Neural progenitor cell (in vitro differentiated cells): ENCODE results near the gene RBCK1. TPM values are rescaled to one million over a fixed set of nuclear protein-coding genes. Genes with fewer than 3 reads are reported as not detected.
A peak's percentile ranks its signal among the peaks of the same experiment; 100 is the strongest.

ENCODE experiments used
- DNase-seq: peaks from one replicate; pipeline ENCODE4 v3.0.0-alpha.2; 2016; ENCODE audit warnings: low spot score
- H2AFZ ChIP-seq: fragments of 200-600 bp; sonication (generic); replicated peaks from 2 replicates; pipeline ENCODE4 v1.6.1; 2016; ENCODE audit warnings: antibody characterized with exemption
- H3F3A ChIP-seq: fragments of 200-600 bp; sonication (generic); 2 replicates; pipeline ENCODE4 v1.6.1; 2016; ENCODE audit warnings: antibody characterized with exemption, low read depth
- H3K27ac ChIP-seq: fragments of 200-600 bp; sonication (generic); 2 replicates; pipeline ENCODE4 v1.5.1; 2016; ENCODE audit warnings: mild to moderate bottlenecking
- H3K27me3 ChIP-seq: fragments of 200-600 bp; sonication (generic); 2 replicates; pipeline ENCODE4 v1.6.1; 2016; ENCODE audit warnings: mild to moderate bottlenecking, moderate library complexity
- H3K36me3 ChIP-seq: fragments of 200-600 bp; sonication (generic); 2 replicates; pipeline ENCODE4 v1.5.1; 2016
- H3K4me1 ChIP-seq: fragments of 200-600 bp; sonication (generic); 2 replicates; pipeline ENCODE4 v1.6.1; 2016; ENCODE audit warnings: mixed run types
- H3K4me2 ChIP-seq: fragments of 200-600 bp; sonication (generic); 2 replicates; pipeline ENCODE4 v1.6.1; 2016
- H3K4me3 ChIP-seq: fragments of 200-600 bp; sonication (generic); 2 replicates; pipeline ENCODE4 v1.5.1; 2016
- H3K79me2 ChIP-seq: fragments of 200-600 bp; sonication (generic); 2 replicates; pipeline ENCODE4 v1.6.1; 2016; ENCODE audit warnings: low read depth
- H3K9ac ChIP-seq: fragments of 200-600 bp; sonication (generic); 2 replicates; pipeline ENCODE4 v1.6.1; 2016
- H3K9me3 ChIP-seq: fragments of 200-600 bp; sonication (generic); 2 replicates; pipeline ENCODE4 v1.5.1; 2016; ENCODE audit warnings: low read depth
- H4K20me1 ChIP-seq: fragments of 200-600 bp; sonication (generic); 2 replicates; pipeline ENCODE4 v1.6.1; 2016; ENCODE audit warnings: low read depth
- H3K27ac Mint-ChIP-seq: 3 replicates; pipeline ENCODE4 v1.8.0; 2021; ENCODE audit warnings: mixed read lengths
- H3K27me3 Mint-ChIP-seq: 2 replicates; pipeline ENCODE4 v1.8.0; 2022; ENCODE audit warnings: low read depth, mild to moderate bottlenecking, inconsistent platforms, moderate library complexity, mixed read lengths; ENCODE audit not compliant: insufficient read depth
- H3K36me3 Mint-ChIP-seq: 3 replicates; pipeline ENCODE4 v1.8.0; 2021; ENCODE audit warnings: mixed read lengths
- H3K4me1 Mint-ChIP-seq: 3 replicates; pipeline ENCODE4 v1.8.0; 2021; ENCODE audit warnings: mixed read lengths
- H3K4me3 Mint-ChIP-seq: 3 replicates; pipeline ENCODE4 v1.8.0; 2021; ENCODE audit warnings: mild to moderate bottlenecking, moderate library complexity, mixed read lengths
- H3K9me3 Mint-ChIP-seq: 3 replicates; pipeline ENCODE4 v1.8.0; 2020; ENCODE audit warnings: mixed read lengths
- CTCF ChIP-seq: fragments of 200-600 bp; sonication (generic); IDR thresholded peaks from 2 replicates; pipeline ENCODE4 v1.5.1; 2017; ENCODE audit warnings: antibody characterized with exemption, mild to moderate bottlenecking
- EZH2 ChIP-seq: fragments of 200-600 bp; sonication (generic); IDR thresholded peaks from 2 replicates; pipeline ENCODE4 v1.6.1; 2017; ENCODE audit warnings: antibody characterized with exemption, mild to moderate bottlenecking, moderate library complexity
- EZH2phosphoT487 ChIP-seq: fragments of 200-600 bp; sonication (generic); IDR thresholded peaks from 2 replicates; pipeline ENCODE4 v1.6.1; 2017; ENCODE audit warnings: antibody characterized with exemption
- total RNA-seq: library from RNA; depleted of rRNA; stranded (reverse); fragments of >200 nt; gene quantifications from 2 replicates; pipeline ENCODE4 v1.2.3, GENCODE V29; 2015; ENCODE audit warnings: low replicate concordance

Gene RBCK1
- total RNA-seq, 1 donor from 2014 or later: 24.3 TPM

GRCh38 chr20:408843-409696 is 971 bp downstream of the RBCK1 start:
- TF ChIP-seq EZH2: no peak
- no peak for TF ChIP-seq CTCF
- no peak for TF ChIP-seq EZH2phosphoT487
- Histone ChIP-seq H3K4me2 (peak overlapping the region; percentile 99), H3K27ac (no peak overlapping the region), H3F3A (peaks cover 11% of the 10 kb centered on the region), H3K4me3 (peak overlapping the region; percentile 89), H3K27me3 (no peaks in the 10 kb centered on the region), H2AFZ (no peak overlapping the region), H3K79me2 (peaks cover 34% of the 10 kb centered on the region), H4K20me1 (peaks cover 11% of the 10 kb centered on the region), H3K4me1 (peaks cover 6% of the 10 kb centered on the region), H3K9ac (peak overlapping the region; percentile 79), H3K36me3 (peaks cover 21% of the 10 kb centered on the region), H3K9me3 (no peaks in the 10 kb centered on the region)
- Mint-ChIP-seq H3K36me3 (peaks cover 34% of the 10 kb centered on the region), H3K27ac (peak overlapping the region; percentile 34), H3K4me1 (peaks cover 17% of the 10 kb centered on the region), H3K9me3 (peaks cover 13% of the 10 kb centered on the region), H3K4me3 (peak overlapping the region; percentile 91), H3K27me3 (peaks cover 2% of the 10 kb centered on the region)
- peak; percentile 16 for DNase-seq

DNA sequence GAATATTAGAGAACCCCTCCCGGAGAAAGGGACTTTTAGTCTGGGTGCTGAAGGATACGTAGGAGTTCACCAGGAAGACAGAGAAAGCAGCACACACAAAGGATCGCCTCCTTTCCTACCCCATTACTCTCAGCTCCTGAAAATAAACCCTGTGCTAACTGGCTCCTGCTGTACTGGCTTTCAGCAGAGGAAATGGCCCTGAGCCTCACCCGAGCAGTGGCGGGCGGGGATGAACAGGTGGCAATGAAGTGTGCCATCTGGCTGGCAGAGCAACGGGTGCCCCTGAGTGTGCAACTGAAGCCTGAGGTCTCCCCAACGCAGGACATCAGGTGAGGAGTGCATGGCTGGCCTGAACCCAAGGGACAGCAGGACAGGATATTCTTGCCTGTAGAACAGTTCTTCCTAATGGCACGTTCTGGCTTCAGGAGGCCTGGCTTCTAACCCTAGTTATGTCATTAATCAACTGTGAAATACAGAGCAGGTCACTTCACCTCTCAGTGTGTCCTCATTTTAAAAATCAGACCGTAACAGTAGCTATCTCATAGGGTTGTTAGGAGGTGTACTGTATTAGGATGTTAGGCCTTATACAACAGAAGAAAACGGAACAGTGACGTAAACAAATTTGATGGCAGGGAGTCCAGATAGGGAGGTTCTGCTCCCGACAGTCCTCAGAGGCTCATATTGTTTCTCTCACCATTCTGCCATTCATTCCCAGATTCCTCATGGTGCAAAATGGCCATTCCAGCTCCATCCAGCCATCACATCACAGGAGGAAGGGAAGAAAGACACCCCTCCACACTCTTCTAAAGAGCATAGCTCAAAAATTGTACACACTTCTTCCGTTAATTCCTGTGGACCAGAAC is 1.8 kb downstream of the RBCK1 start:
- peaks cover 38% of the 10 kb centered on the region for H3K79me2 ChIP-seq
- no peak overlapping the region for H3K27ac ChIP-seq
- Mint-ChIP-seq H3K27me3 (peaks cover 2% of the 10 kb centered on the region), H3K4me1 (peaks cover 17% of the 10 kb centered on the region), H3K9me3 (peaks cover 13% of the 10 kb centered on the region), H3K4me3 (peak overlapping the region; percentile 91), H3K27ac (no peak overlapping the region), H3K36me3 (peaks cover 34% of the 10 kb centered on the region)
- no peak overlapping the region for H2AFZ ChIP-seq
- H3K4me3 ChIP-seq: peak overlapping the region; percentile 89
- no peak overlapping the region for H3K9ac ChIP-seq
- no peaks in the 10 kb centered on the region for H3K9me3 ChIP-seq
- no peaks in the 10 kb centered on the region for H3K27me3 ChIP-seq
- peaks cover 21% of the 10 kb centered on the region for H3K36me3 ChIP-seq
- H3K4me2 ChIP-seq: peak overlapping the region; percentile 99
- H4K20me1 ChIP-seq: peaks cover 11% of the 10 kb centered on the region
- peaks cover 11% of the 10 kb centered on the region for H3F3A ChIP-seq
- peaks cover 6% of the 10 kb centered on the region for H3K4me1 ChIP-seq
- no peak for DNase-seq
- no peak for TF ChIP-seq EZH2
- no peak for TF ChIP-seq EZH2phosphoT487
- TF ChIP-seq CTCF: no peak

GRCh38 chr20:412081-412480 is 4.0 kb downstream of the RBCK1 start:
- Histone ChIP-seq H3K27me3 (no peaks in the 10 kb centered on the region), H3K9ac (no peak overlapping the region), H3K27ac (no peak overlapping the region), H3K4me1 (peaks cover 6% of the 10 kb centered on the region), H3K79me2 (peaks cover 40% of the 10 kb centered on the region), H3K4me3 (no peak overlapping the region), H3K4me2 (no peak overlapping the region), H2AFZ (no peak overlapping the region), H3K9me3 (no peaks in the 10 kb centered on the region), H3F3A (peaks cover 6% of the 10 kb centered on the region), H3K36me3 (peaks cover 21% of the 10 kb centered on the region), H4K20me1 (peaks cover 17% of the 10 kb centered on the region)
- Mint-ChIP-seq H3K27me3 (no peaks in the 10 kb centered on the region), H3K4me3 (no peak overlapping the region), H3K27ac (no peak overlapping the region), H3K9me3 (peaks cover 11% of the 10 kb centered on the region), H3K4me1 (peaks cover 13% of the 10 kb centered on the region), H3K36me3 (peaks cover 39% of the 10 kb centered on the region)
- DNase-seq: no peak
- TF ChIP-seq EZH2 (no peak), EZH2phosphoT487 (no peak), CTCF (no peak)
